ENCODE results near the gene CFAP73. TPM values are rescaled to one million over a fixed set of nuclear protein-coding genes. Genes with fewer than 3 reads are reported as not detected.

Gene CFAP73
- total RNA-seq, 1 experiment from 2014 or later: 0.10 TPM

DNA sequence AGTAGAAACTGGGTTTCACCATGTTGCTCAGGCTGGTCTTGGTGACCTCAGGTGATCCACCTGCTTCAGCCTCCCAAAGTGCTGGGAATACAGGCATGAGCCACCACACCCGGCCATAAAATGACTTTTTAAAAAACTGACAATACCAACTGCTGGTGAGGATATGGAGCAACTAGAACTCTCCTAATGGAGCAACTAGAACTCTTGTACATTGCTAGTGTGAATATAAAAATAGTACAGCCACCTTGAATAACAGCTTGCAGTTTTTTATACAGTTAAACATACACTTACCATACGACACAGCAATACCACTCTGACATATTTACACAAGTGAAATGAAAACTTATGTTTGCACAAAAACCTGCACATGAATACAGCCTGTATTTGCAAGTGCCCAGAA is 2.5 kb upstream of the CFAP73 start:
- no peak overlapping the region for H3K27ac ChIP-seq (ENCODE audit: low read length)
- POLR2A ChIA-PET: no interaction called here
- no peaks in the 10 kb centered on the region for H3K27me3 ChIP-seq (ENCODE audit: control insufficient read depth, insufficient read depth, low read length)
- H3K4me1 ChIP-seq (ENCODE audit: control insufficient read depth, insufficient read depth, low read length): peaks cover 15% of the 10 kb centered on the region
- CTCF ChIA-PET: no interaction called here
- intact Hi-C loops (cut with micrococcal nuclease; ENCODE audit: unreplicated experiment) (no loop called here), in situ Hi-C loops (cut with HindIII; ENCODE audit: low pct_unique_long_range_greater_than_20kb, low sequenced_read_pairs) (no loop called here)
- no peak overlapping the region for H3K4me3 ChIP-seq (ENCODE audit: low read depth in 2 of 2, low read length in 2 of 2)
- no peak for ATAC-seq
- DNase-seq (ENCODE audit: low read depth, low spot score): no peak
- no peak for TF ChIP-seq TCF7L2 (IDR thresholded peaks at IDR 0.05; ENCODE audit: low read depth, low read length)
- TF ChIP-seq, protein P1, sequence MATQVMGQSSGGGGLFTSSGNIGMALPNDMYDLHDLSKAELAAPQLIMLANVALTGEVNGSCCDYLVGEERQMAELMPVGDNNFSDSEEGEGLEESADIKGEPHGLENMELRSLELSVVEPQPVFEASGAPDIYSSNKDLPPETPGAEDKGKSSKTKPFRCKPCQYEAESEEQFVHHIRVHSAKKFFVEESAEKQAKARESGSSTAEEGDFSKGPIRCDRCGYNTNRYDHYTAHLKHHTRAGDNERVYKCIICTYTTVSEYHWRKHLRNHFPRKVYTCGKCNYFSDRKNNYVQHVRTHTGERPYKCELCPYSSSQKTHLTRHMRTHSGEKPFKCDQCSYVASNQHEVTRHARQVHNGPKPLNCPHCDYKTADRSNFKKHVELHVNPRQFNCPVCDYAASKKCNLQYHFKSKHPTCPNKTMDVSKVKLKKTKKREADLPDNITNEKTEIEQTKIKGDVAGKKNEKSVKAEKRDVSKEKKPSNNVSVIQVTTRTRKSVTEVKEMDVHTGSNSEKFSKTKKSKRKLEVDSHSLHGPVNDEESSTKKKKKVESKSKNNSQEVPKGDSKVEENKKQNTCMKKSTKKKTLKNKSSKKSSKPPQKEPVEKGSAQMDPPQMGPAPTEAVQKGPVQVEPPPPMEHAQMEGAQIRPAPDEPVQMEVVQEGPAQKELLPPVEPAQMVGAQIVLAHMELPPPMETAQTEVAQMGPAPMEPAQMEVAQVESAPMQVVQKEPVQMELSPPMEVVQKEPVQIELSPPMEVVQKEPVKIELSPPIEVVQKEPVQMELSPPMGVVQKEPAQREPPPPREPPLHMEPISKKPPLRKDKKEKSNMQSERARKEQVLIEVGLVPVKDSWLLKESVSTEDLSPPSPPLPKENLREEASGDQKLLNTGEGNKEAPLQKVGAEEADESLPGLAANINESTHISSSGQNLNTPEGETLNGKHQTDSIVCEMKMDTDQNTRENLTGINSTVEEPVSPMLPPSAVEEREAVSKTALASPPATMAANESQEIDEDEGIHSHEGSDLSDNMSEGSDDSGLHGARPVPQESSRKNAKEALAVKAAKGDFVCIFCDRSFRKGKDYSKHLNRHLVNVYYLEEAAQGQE (IDR thresholded peaks at IDR 0.05; ENCODE audit: insufficient read depth in 1 of 2, low read depth in 2 of 2, low read length in 1 of 2): no peak
- no peak for TF ChIP-seq SIN3A (IDR thresholded peaks at IDR 0.05; ENCODE audit: borderline replicate concordance, insufficient read depth, low read depth, low read length)
- TF ChIP-seq POLR2AphosphoS5 (IDR thresholded peaks at IDR 0.05; ENCODE audit: low read depth, low read length): no peak
- TF ChIP-seq, protein P2, sequence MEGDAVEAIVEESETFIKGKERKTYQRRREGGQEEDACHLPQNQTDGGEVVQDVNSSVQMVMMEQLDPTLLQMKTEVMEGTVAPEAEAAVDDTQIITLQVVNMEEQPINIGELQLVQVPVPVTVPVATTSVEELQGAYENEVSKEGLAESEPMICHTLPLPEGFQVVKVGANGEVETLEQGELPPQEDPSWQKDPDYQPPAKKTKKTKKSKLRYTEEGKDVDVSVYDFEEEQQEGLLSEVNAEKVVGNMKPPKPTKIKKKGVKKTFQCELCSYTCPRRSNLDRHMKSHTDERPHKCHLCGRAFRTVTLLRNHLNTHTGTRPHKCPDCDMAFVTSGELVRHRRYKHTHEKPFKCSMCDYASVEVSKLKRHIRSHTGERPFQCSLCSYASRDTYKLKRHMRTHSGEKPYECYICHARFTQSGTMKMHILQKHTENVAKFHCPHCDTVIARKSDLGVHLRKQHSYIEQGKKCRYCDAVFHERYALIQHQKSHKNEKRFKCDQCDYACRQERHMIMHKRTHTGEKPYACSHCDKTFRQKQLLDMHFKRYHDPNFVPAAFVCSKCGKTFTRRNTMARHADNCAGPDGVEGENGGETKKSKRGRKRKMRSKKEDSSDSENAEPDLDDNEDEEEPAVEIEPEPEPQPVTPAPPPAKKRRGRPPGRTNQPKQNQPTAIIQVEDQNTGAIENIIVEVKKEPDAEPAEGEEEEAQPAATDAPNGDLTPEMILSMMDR (IDR thresholded peaks at IDR 0.05): no peak
- BruUV-seq (replicated peaks): no TSS peak
- no peaks in the 10 kb centered on the region for H3K9me3 ChIP-seq (ENCODE audit: control insufficient read depth, insufficient read depth, low read depth, low read length)
- H3K36me3 ChIP-seq (ENCODE audit: control insufficient read depth, insufficient read depth, low read length): no peaks in the 10 kb centered on the region

DNA sequence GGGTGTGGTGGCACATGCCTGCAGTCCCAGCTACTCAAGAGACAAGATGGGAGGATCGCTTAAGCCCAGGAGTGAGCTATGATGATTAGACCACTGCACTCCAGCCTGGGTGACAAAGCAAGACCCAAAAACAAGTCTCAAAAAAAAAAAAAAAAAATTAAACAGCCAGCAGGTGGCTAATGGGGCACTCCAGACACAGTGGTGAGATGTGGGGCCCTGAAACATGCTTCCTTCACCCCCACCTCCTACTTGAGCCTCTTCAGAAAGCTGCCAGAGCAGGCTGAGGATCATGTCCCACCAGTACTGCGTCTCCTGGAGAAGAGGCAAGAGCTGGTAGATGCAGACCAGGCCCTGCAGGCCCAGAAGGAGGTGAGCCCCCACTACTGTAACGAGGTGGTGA is 2.1 kb downstream of the CFAP73 start:
- ATAC-seq (no peak), DNase-seq (ENCODE audit: low read depth, low spot score) (no peak)
- Histone ChIP-seq H3K4me3 (ENCODE audit: low read depth in 2 of 2, low read length in 2 of 2) (no peak overlapping the region), H3K27ac (ENCODE audit: low read length) (no peak overlapping the region), H3K27me3 (ENCODE audit: control insufficient read depth, insufficient read depth, low read length) (no peaks in the 10 kb centered on the region), H3K9me3 (ENCODE audit: control insufficient read depth, insufficient read depth, low read depth, low read length) (no peaks in the 10 kb centered on the region), H3K36me3 (ENCODE audit: control insufficient read depth, insufficient read depth, low read length) (no peaks in the 10 kb centered on the region), H3K4me1 (ENCODE audit: control insufficient read depth, insufficient read depth, low read length) (peaks cover 12% of the 10 kb centered on the region; the same call in 1 of the 2 replicates)
- TF ChIP-seq SIN3A (IDR thresholded peaks at IDR 0.05; ENCODE audit: borderline replicate concordance, insufficient read depth, low read depth, low read length) (no peak), POLR2AphosphoS5 (IDR thresholded peaks at IDR 0.05; ENCODE audit: low read depth, low read length) (no peak), TCF7L2 (IDR thresholded peaks at IDR 0.05; ENCODE audit: low read depth, low read length) (no peak)
- TF ChIP-seq, protein P1 (IDR thresholded peaks at IDR 0.05; ENCODE audit: insufficient read depth in 1 of 2, low read depth in 2 of 2, low read length in 1 of 2): no peak
- TF ChIP-seq, protein P2 (IDR thresholded peaks at IDR 0.05): no peak
- in situ Hi-C loops (cut with HindIII; ENCODE audit: low pct_unique_long_range_greater_than_20kb, low sequenced_read_pairs): loop anchor here (25.0 kb wide), 1 partner anchor 89 kb away; the partner anchor contains the start of gene DTX1
- ChIA-PET POLR2A (no interaction called here), CTCF (no interaction called here)
- no TSS peak for BruUV-seq (replicated peaks)
- intact Hi-C loops (cut with micrococcal nuclease; ENCODE audit: unreplicated experiment): loop anchor here (2.0 to 10.0 kb wide), 2 partner anchors 103 to 157 kb away; no protein-coding TSS in a partner anchor
